Activated B cell treated with CpG ODN at 0.5 μM for 24 hours (primary cell): Measurements from ENCODE around the gene POP4. TPM values are rescaled to one million over a fixed set of nuclear protein-coding genes. Genes with fewer than 3 reads are reported as not detected.
A peak's percentile ranks its signal among the peaks of the same experiment; 100 is the strongest.

ENCODE experiments used
- ATAC-seq: fragments of 200-7000 bp; cut with Tn5 transposase; one replicate; pipeline ENCODE4 v1.10.0; 2021; ENCODE audit warnings: low read depth, mild to moderate bottlenecking, moderate library complexity
- CTCF ChIA-PET: fragments of 350-600 bp; sonication (Branson Sonifier 250); formaldehyde crosslinking; loops from one replicate; lab custom pipeline; 2021; ENCODE audit warnings: antibody characterized with exemption; lab: Charles Lee
- POLR2A ChIA-PET: fragments of 350-600 bp; sonication (Branson Sonifier 250); formaldehyde crosslinking; loops from one replicate; lab custom pipeline; 2021; ENCODE audit warnings: antibody characterized with exemption; lab: Charles Lee
- DNase-seq: peaks from one replicate; pipeline ENCODE4 v3.0.0; 2022
- H3K27ac Mint-ChIP-seq: one replicate; pipeline ENCODE4 v1.8.0; 2020; ENCODE audit warnings: mixed read lengths
- H3K27me3 Mint-ChIP-seq: one replicate; pipeline ENCODE4 v1.8.0; 2021; ENCODE audit warnings: mixed read lengths
- H3K36me3 Mint-ChIP-seq: one replicate; pipeline ENCODE4 v1.8.0; 2021; ENCODE audit warnings: low read depth, mixed read lengths
- H3K4me1 Mint-ChIP-seq: one replicate; pipeline ENCODE4 v1.8.0; 2021; ENCODE audit warnings: mixed read lengths
- H3K4me3 Mint-ChIP-seq: one replicate; pipeline ENCODE4 v1.8.0; 2020; ENCODE audit warnings: mild to moderate bottlenecking, mixed read lengths
- H3K9me3 Mint-ChIP-seq: one replicate; pipeline ENCODE4 v1.8.0; 2020; ENCODE audit warnings: mixed read lengths
- CTCF ChIP-seq: fragments of 200-600 bp; IDR thresholded peaks from one replicate; pipeline ENCODE4 v1.8.0; 2022; ENCODE audit warnings: antibody characterized with exemption, mild to moderate bottlenecking
- intact Hi-C: fragments of 100-400 bp; cut with micrococcal nuclease; formaldehyde crosslinking; loops from one replicate; pipeline ENCODE4 v1.15.1; 2024
- total RNA-seq: library from RNA; stranded (reverse); gene quantifications from 2 replicates; pipeline ENCODE4 v1.2.3, GENCODE V29; 2022

The POP4 gene
- total RNA-seq, 1 donor from 2014 or later: 74.5 TPM

- ATAC-seq: peak; percentile 95
- no peaks in the 10 kb centered on the region for H3K9me3 Mint-ChIP-seq
- H3K4me3 Mint-ChIP-seq: peak within 1 kb of the TSS; percentile 79
- no peak for TF ChIP-seq CTCF
- ChIA-PET POLR2A (interaction anchor here (0.8 to 4.7 kb wide), 7 partner anchors 14 to 277 kb away, joined by 3 to 62 read pairs (median 4); partner anchors contain the start of genes C19orf12, POP4 and URI1), CTCF (interaction anchor here (0.9 to 3.1 kb wide), 9 partner anchors 13 to 65 kb away, joined by 3 to 27 read pairs (median 4); partner anchors contain the start of genes C19orf12 and POP4)
- intact Hi-C loops: loop anchor here (1.0 to 2.0 kb wide), 7 partner anchors 8 to 180 kb away; partner anchors contain the start of gene POP4
- H3K27me3 Mint-ChIP-seq: no peaks in the 10 kb centered on the region
- H3K4me1 Mint-ChIP-seq: peaks cover 38% of the 10 kb centered on the region
- no peaks in the 10 kb centered on the region for H3K36me3 Mint-ChIP-seq
- peak; percentile 94 for DNase-seq
- peak within 1 kb of the TSS; percentile 68 for H3K27ac Mint-ChIP-seq
Observed at GRCh38 chr19:29665215-29665825, 59.2 kb downstream of the POP4 start, which contains the start of gene PLEKHF1. PLEKHF1 (plus strand) TSS chr19:29665461; CDS start chr19:29673840, 8,379 bp downstream.

GRCh38 chr19:29665826-29666577 is 59.9 kb downstream of the POP4 start:
- H3K27me3 Mint-ChIP-seq: no peaks in the 10 kb centered on the region
- intact Hi-C loops: loop anchor here (1.0 to 2.0 kb wide), 7 partner anchors 7 to 179 kb away; partner anchors contain the start of gene POP4
- no peaks in the 10 kb centered on the region for H3K36me3 Mint-ChIP-seq
- H3K4me3 Mint-ChIP-seq: peak overlapping the region; percentile 79
- no peak for DNase-seq
- no peak for TF ChIP-seq CTCF
- ChIA-PET CTCF (interaction anchor here (0.9 to 3.1 kb wide), 9 partner anchors 12 to 64 kb away, joined by 3 to 27 read pairs (median 5); partner anchors contain the start of genes C19orf12 and POP4), POLR2A (interaction anchor here (0.9 to 4.7 kb wide), 7 partner anchors 13 to 276 kb away, joined by 3 to 62 read pairs (median 5); partner anchors contain the start of genes C19orf12, POP4 and URI1)
- H3K9me3 Mint-ChIP-seq: no peaks in the 10 kb centered on the region
- H3K27ac Mint-ChIP-seq: peak overlapping the region; percentile 68
- no peak for ATAC-seq
- H3K4me1 Mint-ChIP-seq: peaks cover 42% of the 10 kb centered on the region

Other genes starting within 250 kb of the POP4 start
- not detected in 2 replicates for gene VSTM2B, start 80.3 kb upstream of the POP4 start, total RNA-seq
- 5.5 and 5.8 TPM in 2 replicates for gene PLEKHF1, start 59.2 kb downstream of the POP4 start, total RNA-seq
- gene C19orf12, start 109.0 kb downstream of the POP4 start, total RNA-seq: 21.1 and 21.6 TPM in 2 replicates
- 3.4 and 4.1 TPM in 2 replicates for gene CCNE1, start 205.7 kb downstream of the POP4 start, total RNA-seq